HepG2 (cell line): ENCODE data around the gene NUAK1. TPM values are rescaled to one million over a fixed set of nuclear protein-coding genes. Genes with fewer than 3 reads are reported as not detected.

Experiments used
- CBFB ChIP-seq: sonication (generic); formaldehyde crosslinking; IDR thresholded peaks from 2 replicates; pipeline ENCODE4 v1.4.0; 2020; ENCODE audit warnings: missing genetic modification reagents
- CHD4 ChIP-seq: fragments of 200-600 bp; sonication (generic); IDR thresholded peaks from 2 replicates; pipeline ENCODE4 v1.7.0; 2017; ENCODE audit warnings: mild to moderate bottlenecking, low read length, borderline replicate concordance
- FOSL2 ChIP-seq: sonication (generic); formaldehyde crosslinking; IDR thresholded peaks from 2 replicates; pipeline ENCODE4 v1.4.0; 2020; ENCODE audit warnings: missing genetic modification reagents
- FOXA1 ChIP-seq, 2 experiments: fragments of 450-650 bp in 1 of 2; sonication (generic) in 1 of 2; formaldehyde crosslinking in 1 of 2; IDR thresholded peaks; 2 replicates each; pipeline versions ENCODE4 v1.4.0 to v1.6.1; 2016 to 2020; ENCODE audit warnings: missing genetic modification reagents in 1 of 2
- HOXA7 ChIP-seq: sonication (generic); formaldehyde crosslinking; IDR thresholded peaks from 2 replicates; pipeline ENCODE4 v1.8.1; 2022; ENCODE audit warnings: mild to moderate bottlenecking, missing genetic modification reagents, moderate library complexity
- ISL2 ChIP-seq: sonication (generic); formaldehyde crosslinking; IDR thresholded peaks from 2 replicates; pipeline ENCODE4 v1.5.0; 2020; ENCODE audit warnings: missing genetic modification reagents
- MEIS1 ChIP-seq: sonication (generic); formaldehyde crosslinking; IDR thresholded peaks from 2 replicates; pipeline ENCODE4 v1.9.0; 2021; ENCODE audit warnings: mild to moderate bottlenecking, missing genetic modification reagents, moderate library complexity, borderline replicate concordance
- MTA1 ChIP-seq: sonication (generic); formaldehyde crosslinking; IDR thresholded peaks from 2 replicates; pipeline ENCODE4 v1.4.0; 2020; ENCODE audit warnings: missing genetic modification reagents, mild to moderate bottlenecking, borderline replicate concordance
- RBAK ChIP-seq: sonication (generic); formaldehyde crosslinking; IDR thresholded peaks from 2 replicates; pipeline ENCODE4 v1.5.1; 2020; ENCODE audit warnings: mild to moderate bottlenecking, missing genetic modification reagents
- RBM39 ChIP-seq: fragments of 200-400 bp; formaldehyde crosslinking; IDR thresholded peaks from one replicate; pipeline ENCODE4 v1.6.1; 2018; ENCODE audit warnings: antibody characterized with exemption, mild to moderate bottlenecking, low read depth, low read length; ENCODE audit not compliant: poor library complexity, severe bottlenecking
- SIN3A ChIP-seq: IDR thresholded peaks from 2 replicates; pipeline ENCODE4 v1.6.1; 2011; ENCODE audit warnings: low read depth, mild to moderate bottlenecking, control low read depth, low read length, borderline replicate concordance
- SMAD3 ChIP-seq: sonication (generic); formaldehyde crosslinking; IDR thresholded peaks from 2 replicates; pipeline ENCODE4 v1.4.0; 2020; ENCODE audit warnings: missing genetic modification reagents
- TERF1 ChIP-seq: sonication (generic); formaldehyde crosslinking; IDR thresholded peaks from 2 replicates; pipeline ENCODE4 v1.8.0; 2022; ENCODE audit warnings: mild to moderate bottlenecking, missing genetic modification reagents, moderate library complexity
- TRIM22 ChIP-seq: fragments of 450-650 bp; IDR thresholded peaks from 2 replicates; pipeline ENCODE4 v1.6.1; 2017
- ZNF510 ChIP-seq: sonication (generic); formaldehyde crosslinking; IDR thresholded peaks from 2 replicates; pipeline ENCODE4 v1.4.0; 2020; ENCODE audit warnings: low read depth, mild to moderate bottlenecking, missing genetic modification reagents
- ZNF687 ChIP-seq: sonication (generic); formaldehyde crosslinking; IDR thresholded peaks from 2 replicates; pipeline ENCODE4 v1.5.1; 2020; ENCODE audit warnings: mild to moderate bottlenecking, missing genetic modification reagents, moderate library complexity
- polyA plus RNA-seq, 8 experiments: library from polyadenylated mRNA; depleted of rRNA in 3 of 8; stranded (reverse) in 7 of 8; unstranded in 1 of 8; fragments of >200 nt; fragmentation: Illumina TruSeq in 4 of 8; extraction: Trizol in 4 of 8; gene quantifications; 2 replicates each; pipeline versions ENCODE4 v1.2.1 to v1.2.3, GENCODE V29; 2011 to 2016; ENCODE audit warnings: low read depth in 4 of 8, missing spikeins in 1 of 8, mixed read lengths in 1 of 8; ENCODE audit not compliant: insufficient read depth in 1 of 8
- total RNA-seq, 5 experiments: library from RNA; depleted of rRNA; stranded (reverse); fragments of >200 nt; fragmentation: Illumina TruSeq; extraction: Trizol; gene quantifications; 2 replicates each; pipeline ENCODE4 v1.2.3, GENCODE V29; 2016; ENCODE audit warnings: low read depth in 1 of 5
- TF ChIP-seq, protein P1 (sequence below): IDR thresholded peaks from 2 replicates; pipeline ENCODE4 v1.6.1; 2016; ENCODE audit warnings: control low read depth
- TF ChIP-seq, protein P2 (sequence below): sonication (generic); formaldehyde crosslinking; IDR thresholded peaks from 2 replicates; pipeline ENCODE4 v1.4.0; 2020; ENCODE audit warnings: missing genetic modification reagents

NUAK1 gene
- total and polyA plus RNA-seq, 2 of the 13 experiments (the other 11 are each of a cell fraction or from before 2014, with no cell fraction given) = 1.7 to 1.9 TPM

DNA sequence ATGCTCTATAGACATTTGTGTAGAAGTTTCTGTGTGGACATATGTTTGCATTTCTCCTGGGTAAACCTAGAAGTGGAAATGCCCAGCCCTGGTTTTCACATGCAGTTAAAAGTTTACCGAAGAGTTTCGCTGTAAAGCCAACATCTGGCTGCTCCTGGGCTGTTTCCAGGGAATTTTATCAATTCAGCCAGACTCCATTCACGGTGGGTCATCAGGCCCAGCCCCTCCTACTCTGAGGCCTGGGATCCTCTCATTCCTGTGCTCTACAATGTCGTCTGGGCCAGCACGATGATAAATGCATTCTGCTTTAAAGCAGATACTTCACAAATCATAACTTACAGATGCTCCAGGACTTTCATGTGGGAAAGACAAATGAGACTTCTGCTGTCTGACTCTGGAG, 7.1 kb downstream of the NUAK1 start (continued):
- TF ChIP-seq ZNF687 (CRISPR knock-in tag) (no peak), FOXA1 (IDR thresholded peaks at IDR 0.05) (no peak), FOXA1 (CRISPR knock-in tag; IDR thresholded peaks at IDR 0.05) (0 out of 2 replicates have a peak, but pooled peaks have one; percentile 12), HOXA7 (no peak), MTA1 (CRISPR knock-in tag) (no peak), TRIM22 (no peak), RBM39 (no peak), ISL2 (CRISPR knock-in tag) (0 out of 2 replicates have a peak, but pooled peaks have one; percentile 47), TERF1 (CRISPR knock-in tag) (no peak), SIN3A (no peak), MEIS1 (CRISPR knock-in tag) (no peak), CBFB (no peak), FOSL2 (CRISPR knock-in tag) (0 out of 2 replicates have a peak, but pooled peaks have one; percentile 6), ZNF510 (no peak), CHD4 (no peak), SMAD3 (CRISPR knock-in tag) (no peak), RBAK (CRISPR knock-in tag) (no peak)
- TF ChIP-seq, protein P1, sequence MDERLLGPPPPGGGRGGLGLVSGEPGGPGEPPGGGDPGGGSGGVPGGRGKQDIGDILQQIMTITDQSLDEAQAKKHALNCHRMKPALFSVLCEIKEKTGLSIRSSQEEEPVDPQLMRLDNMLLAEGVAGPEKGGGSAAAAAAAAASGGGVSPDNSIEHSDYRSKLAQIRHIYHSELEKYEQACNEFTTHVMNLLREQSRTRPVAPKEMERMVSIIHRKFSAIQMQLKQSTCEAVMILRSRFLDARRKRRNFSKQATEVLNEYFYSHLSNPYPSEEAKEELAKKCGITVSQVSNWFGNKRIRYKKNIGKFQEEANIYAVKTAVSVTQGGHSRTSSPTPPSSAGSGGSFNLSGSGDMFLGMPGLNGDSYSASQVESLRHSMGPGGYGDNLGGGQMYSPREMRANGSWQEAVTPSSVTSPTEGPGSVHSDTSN (CRISPR knock-in tag) = no peak
- TF ChIP-seq, protein P2, sequence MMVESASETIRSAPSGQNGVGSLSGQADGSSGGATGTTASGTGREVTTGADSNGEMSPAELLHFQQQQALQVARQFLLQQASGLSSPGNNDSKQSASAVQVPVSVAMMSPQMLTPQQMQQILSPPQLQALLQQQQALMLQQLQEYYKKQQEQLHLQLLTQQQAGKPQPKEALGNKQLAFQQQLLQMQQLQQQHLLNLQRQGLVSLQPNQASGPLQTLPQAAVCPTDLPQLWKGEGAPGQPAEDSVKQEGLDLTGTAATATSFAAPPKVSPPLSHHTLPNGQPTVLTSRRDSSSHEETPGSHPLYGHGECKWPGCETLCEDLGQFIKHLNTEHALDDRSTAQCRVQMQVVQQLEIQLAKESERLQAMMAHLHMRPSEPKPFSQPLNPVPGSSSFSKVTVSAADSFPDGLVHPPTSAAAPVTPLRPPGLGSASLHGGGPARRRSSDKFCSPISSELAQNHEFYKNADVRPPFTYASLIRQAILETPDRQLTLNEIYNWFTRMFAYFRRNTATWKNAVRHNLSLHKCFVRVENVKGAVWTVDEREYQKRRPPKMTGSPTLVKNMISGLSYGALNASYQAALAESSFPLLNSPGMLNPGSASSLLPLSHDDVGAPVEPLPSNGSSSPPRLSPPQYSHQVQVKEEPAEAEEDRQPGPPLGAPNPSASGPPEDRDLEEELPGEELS (CRISPR knock-in tag) = peak; percentile 31; the same call in 1 of the 2 replicates
